Transverse colon (tissue), 3 donors: Measurements from ENCODE around the gene CHRM4.

Experiments used
- CTCF ChIP-seq, 5 experiments: fragments of 200-600 bp in 3 of 5; fragments of 450-650 bp in 2 of 5; sonication (generic) in 3 of 5; IDR thresholded peaks; 1 replicate in 2 of 5; 2 replicates in 3 of 5; pipeline ENCODE4 v1.5.1; 2016 to 2017; ENCODE audit warnings: antibody characterized with exemption in 5 of 5, inconsistent platforms in 3 of 5, mild to moderate bottlenecking in 2 of 5, moderate library complexity in 1 of 5
- EP300 ChIP-seq: sonication (generic); formaldehyde crosslinking; IDR thresholded peaks from one replicate; pipeline ENCODE4 v1.6.1; 2017; ENCODE audit warnings: antibody characterized with exemption, low read depth

- no peak for TF ChIP-seq CTCF (IDR thresholded peaks at IDR 0.05)
- TF ChIP-seq EP300, result no peak
Observed at GRCh38 chr11:46373787-46374740, 17.5 kb downstream of the CHRM4 start.
